Psoas muscle (tissue), 8 donors: ENCODE data around the gene LCN10. TPM values are rescaled to one million over a fixed set of nuclear protein-coding genes. Genes with fewer than 3 reads are reported as not detected.

Experiments
- ATAC-seq, 4 donors: fragments of 200-7000 bp; cut with Tn5 transposase; one replicate each; pipeline ENCODE4 v1.9.1; 2020; ENCODE audit warnings: moderate library complexity in 3 of 4, mild to moderate bottlenecking in 2 of 4
- DNase-seq, 2 donors: peaks; one replicate each; pipeline ENCODE4 v3.0.0-alpha.2; 2020
- H3K27ac ChIP-seq: fragments of 200-600 bp; one replicate; pipeline ENCODE4 v1.8.0; 2022
- H3K27me3 ChIP-seq, 3 donors: fragments of 200-600 bp in 1 of 3; one replicate each; pipeline versions ENCODE4 v1.6.1 to v1.8.0; 2013 to 2022; ENCODE audit warnings: low read length in 2 of 3, mild to moderate bottlenecking in 2 of 3, moderate library complexity in 1 of 3; ENCODE audit not compliant: insufficient read depth in 3 of 3
- H3K36me3 ChIP-seq, 2 donors: fragments of 200-600 bp in 1 of 2; one replicate each; pipeline versions ENCODE4 v1.6.1 to v1.8.0; 2013 to 2022; ENCODE audit warnings: low read depth in 1 of 2, mild to moderate bottlenecking in 1 of 2, moderate library complexity in 1 of 2; ENCODE audit not compliant: insufficient read depth in 1 of 2
- H3K4me1 ChIP-seq: fragments of 200-600 bp; one replicate; pipeline ENCODE4 v1.8.0; 2022
- H3K4me3 ChIP-seq: fragments of 200-600 bp; one replicate; pipeline ENCODE4 v1.8.0; 2022; ENCODE audit warnings: mild to moderate bottlenecking
- H3K9me3 ChIP-seq: fragments of 200-600 bp; one replicate; pipeline ENCODE4 v1.8.0; 2022
- WGBS, 3 donors: extraction: QIAGEN DNeasy Blood & Tissue Kit; methylation state at CpG; one replicate each; pipeline versions ENCODE4 v1.1.6 to v1.1.7; 2013; 5-methylcytosine and 5-hydroxymethylcytosine counted together
- intact Hi-C, 2 donors: fragments of 100-400 bp; cut with DNase I; formaldehyde crosslinking; loops; one replicate each; pipeline versions ENCODE4 v1.11.0 to v1.14.2; 2022
- polyA plus RNA-seq, 3 donors: library from polyadenylated mRNA; stranded (reverse); fragments of 200-250 nt; gene quantifications; one replicate each; pipeline ENCODE4 v1.2.3, GENCODE V29; 2013
- total RNA-seq, 4 donors: library from RNA; stranded (reverse); fragmentation: NEBNext Ultra II Directional in 2 of 4; extraction: Animal tissue kit (Norgen Biotek cat#: 25700) in 2 of 4; gene quantifications; one replicate each; pipeline versions ENCODE4 v1.2.1 to v1.2.4, GENCODE V29; 2021 to 2023
- TF ChIP-seq, protein P1 (sequence below): fragments of 200-600 bp; IDR thresholded peaks from one replicate; pipeline ENCODE4 v1.8.0; 2022; ENCODE audit warnings: antibody characterized with exemption
- donor health status: healthy with polysubstance abuse.
- donor health status: DM: no; HTN: no; CAD: no; lungs with moderate emphysema.
- donor health status: Bipolar disorder and iron deficiency.
- donor health status: healthy.
- donor health status: DM: yes; HTN: yes; CAD: no.
- donor health status: DM: no; HTN: no; CAD: no.
- donor health status: DM: no; HTN: no; CAD: no.
- donor health status: DM: yes; HTN: yes; CAD: no.

LCN10 gene
- total and polyA plus RNA-seq, 7 donors = 3.0 to 4.9 (median 4.0) TPM; not detected in 1

DNA sequence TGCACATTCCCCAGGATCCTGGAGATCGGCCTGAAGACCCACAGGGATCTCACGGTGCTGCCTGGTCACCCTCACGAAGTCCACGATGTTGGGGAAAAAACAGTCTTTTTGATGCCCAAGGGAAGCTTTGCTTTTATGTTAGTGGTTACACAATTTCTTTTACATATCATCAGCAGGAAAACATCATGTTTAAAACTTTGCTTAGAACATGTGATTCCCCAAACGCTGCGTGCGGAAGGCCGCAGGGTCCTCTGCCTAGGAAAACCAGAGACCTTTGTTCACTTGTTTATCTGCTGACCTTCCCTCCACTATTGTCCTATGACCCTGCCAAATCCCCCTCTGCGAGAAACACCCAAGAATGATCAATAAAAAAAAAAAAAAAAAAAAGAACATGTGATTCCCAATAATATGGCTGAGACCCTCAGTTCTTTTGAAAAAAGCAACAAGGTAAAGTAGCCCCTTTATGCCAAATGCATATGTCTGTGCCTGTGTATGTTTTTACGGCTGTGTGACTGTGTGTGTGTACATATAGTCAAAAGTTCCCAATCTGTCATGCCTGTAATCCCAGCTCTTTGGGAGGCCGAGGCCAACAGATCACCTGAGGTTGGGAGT lies 44.0 kb downstream of the LCN10 start:
- TF ChIP-seq, protein P1, sequence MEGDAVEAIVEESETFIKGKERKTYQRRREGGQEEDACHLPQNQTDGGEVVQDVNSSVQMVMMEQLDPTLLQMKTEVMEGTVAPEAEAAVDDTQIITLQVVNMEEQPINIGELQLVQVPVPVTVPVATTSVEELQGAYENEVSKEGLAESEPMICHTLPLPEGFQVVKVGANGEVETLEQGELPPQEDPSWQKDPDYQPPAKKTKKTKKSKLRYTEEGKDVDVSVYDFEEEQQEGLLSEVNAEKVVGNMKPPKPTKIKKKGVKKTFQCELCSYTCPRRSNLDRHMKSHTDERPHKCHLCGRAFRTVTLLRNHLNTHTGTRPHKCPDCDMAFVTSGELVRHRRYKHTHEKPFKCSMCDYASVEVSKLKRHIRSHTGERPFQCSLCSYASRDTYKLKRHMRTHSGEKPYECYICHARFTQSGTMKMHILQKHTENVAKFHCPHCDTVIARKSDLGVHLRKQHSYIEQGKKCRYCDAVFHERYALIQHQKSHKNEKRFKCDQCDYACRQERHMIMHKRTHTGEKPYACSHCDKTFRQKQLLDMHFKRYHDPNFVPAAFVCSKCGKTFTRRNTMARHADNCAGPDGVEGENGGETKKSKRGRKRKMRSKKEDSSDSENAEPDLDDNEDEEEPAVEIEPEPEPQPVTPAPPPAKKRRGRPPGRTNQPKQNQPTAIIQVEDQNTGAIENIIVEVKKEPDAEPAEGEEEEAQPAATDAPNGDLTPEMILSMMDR = no peak
- WGBS, 3 donors = 83 to 90% (median 87%) methylated on average over 10 of the region's 11 CpGs
- no peaks in the 10 kb centered on the region for H3K9me3 ChIP-seq
- no peaks in the 10 kb centered on the region for H3K36me3 ChIP-seq
- H3K27me3 ChIP-seq = peaks cover 0 to 41% (median 7%) of the 10 kb centered on the region in 3 donors
- ATAC-seq = no peak
- H3K27ac ChIP-seq = no peak overlapping the region
- no peak for DNase-seq
- intact Hi-C loops = no loop called here
- peaks cover 6% of the 10 kb centered on the region for H3K4me1 ChIP-seq
- no peak overlapping the region for H3K4me3 ChIP-seq

DNA sequence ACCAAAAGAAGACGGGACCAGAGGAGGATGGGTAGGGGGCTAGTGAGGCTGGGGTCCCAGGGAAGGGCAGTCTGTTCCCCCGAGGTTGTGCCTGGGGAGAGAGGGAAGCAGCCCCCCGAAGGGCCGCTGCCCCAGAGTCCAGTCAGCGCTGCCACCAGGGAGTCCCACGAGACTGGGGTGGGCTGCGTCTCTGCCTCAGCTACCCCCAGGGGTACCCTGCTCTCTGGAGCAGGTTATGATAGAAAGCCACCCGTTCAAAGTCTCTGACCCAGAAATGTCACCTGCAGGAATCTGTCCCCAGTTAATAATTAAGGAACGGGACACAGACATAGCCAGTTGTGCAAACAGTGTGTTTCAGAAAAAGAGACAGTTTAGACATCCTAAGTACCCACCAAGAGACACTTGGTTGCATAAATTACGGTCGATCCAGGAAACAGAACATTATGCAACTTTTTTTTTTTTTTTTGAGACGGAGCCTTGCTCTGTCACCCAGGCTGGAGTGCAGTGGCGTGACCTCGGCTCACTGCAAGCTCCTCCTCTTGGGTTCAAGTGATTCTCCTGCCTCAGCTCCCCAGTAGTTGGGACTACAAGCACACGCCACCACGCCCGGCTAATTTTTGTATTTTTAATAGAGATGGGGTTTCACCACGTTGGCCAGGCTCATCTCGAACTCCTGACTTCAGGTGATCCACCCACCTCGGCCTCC lies 44.8 kb downstream of the LCN10 start:
- peaks cover 9% of the 10 kb centered on the region for H3K4me1 ChIP-seq
- DNase-seq (no peak), ATAC-seq (no peak)
- 62 to 77% (median 69%) methylated on average over 20 of the region's 20 CpGs for WGBS, 3 donors
- peaks cover 0 to 41% (median 7%) of the 10 kb centered on the region in 3 donors for H3K27me3 ChIP-seq
- H3K36me3 ChIP-seq = no peaks in the 10 kb centered on the region
- no peaks in the 10 kb centered on the region for H3K9me3 ChIP-seq
- TF ChIP-seq, protein P1 = no peak
- H3K27ac ChIP-seq = no peak overlapping the region
- intact Hi-C loops = no loop called here
- H3K4me3 ChIP-seq = no peak overlapping the region

DNA sequence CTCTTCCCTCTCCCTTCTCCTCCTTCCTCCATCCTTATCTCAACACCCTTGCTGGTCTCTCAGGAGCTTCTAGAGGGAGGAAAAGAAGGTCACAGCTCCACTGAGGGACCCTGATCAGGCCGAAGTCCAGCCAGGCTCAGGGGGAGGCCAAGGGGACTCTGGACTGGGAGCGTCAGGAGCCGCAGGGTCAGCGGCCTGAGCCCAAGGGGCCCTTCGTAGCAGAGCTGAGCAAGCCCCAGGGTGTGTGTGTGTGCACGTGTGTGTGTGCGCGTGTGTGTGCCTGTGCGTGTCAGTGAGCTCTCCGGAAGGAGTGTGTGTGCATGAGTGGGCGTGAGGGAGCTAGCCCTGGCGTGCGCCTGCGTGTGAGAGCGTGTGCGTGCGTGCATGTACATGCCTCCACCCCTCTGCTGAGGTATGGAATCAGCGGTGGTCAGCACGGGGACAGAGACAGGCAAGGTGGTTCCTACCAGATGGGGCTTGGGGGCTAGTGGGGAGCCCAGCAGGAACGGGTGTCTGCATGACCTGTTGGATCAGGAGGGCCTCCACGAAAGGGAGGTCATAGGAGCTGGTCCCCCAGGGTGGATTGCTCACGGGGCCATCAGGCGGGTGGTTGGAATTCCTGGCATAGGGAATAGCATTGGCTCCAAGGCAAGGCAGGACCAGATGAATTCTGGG lies 45.5 kb downstream of the LCN10 start:
- Histone ChIP-seq H3K4me3 (no peak overlapping the region), H3K36me3 (no peaks in the 10 kb centered on the region), H3K9me3 (no peaks in the 10 kb centered on the region), H3K27me3 (peaks cover 0 to 41% (median 7%) of the 10 kb centered on the region in 3 donors), H3K4me1 (peaks cover 9% of the 10 kb centered on the region), H3K27ac (no peak overlapping the region)
- 58 to 63% (median 59%) methylated on average over 23 of the region's 23 CpGs for WGBS, 3 donors
- TF ChIP-seq, protein P1 = no peak
- DNase-seq = no peak
- ATAC-seq = no peak
- intact Hi-C loops = no loop called here

DNA sequence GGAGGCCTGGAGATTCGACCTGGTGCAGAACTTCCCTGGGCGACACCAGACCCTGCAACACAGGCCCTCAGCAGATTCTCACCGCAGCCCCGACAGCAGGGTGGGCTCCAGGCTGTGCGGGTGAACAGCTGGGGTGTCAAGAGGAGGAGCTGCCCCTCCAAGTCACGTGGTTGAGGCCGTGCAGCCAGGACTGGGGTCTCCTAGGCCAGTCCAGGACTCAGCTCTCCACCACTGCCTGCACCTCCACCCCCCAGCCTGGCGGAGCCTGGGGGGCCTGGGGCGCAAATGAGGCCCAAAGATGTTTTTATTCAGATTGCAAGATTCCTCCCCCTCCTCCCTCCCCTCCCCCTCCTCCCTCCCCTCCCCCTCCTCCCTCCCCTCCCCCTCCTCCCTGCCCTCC lies 46.2 kb downstream of the LCN10 start:
- Histone ChIP-seq H3K4me3 (no peak overlapping the region), H3K9me3 (no peaks in the 10 kb centered on the region), H3K27me3 (peaks cover 0 to 36% (median 7%) of the 10 kb centered on the region in 3 donors), H3K4me1 (peaks cover 10% of the 10 kb centered on the region), H3K27ac (no peak overlapping the region), H3K36me3 (no peaks in the 10 kb centered on the region)
- TF ChIP-seq, protein P1 = no peak
- WGBS, 3 donors = 48 to 67% (median 60%) methylated on average over 8 to 9 of the region's 9 CpGs
- no peak for DNase-seq
- intact Hi-C loops = no loop called here
- no peak for ATAC-seq
